VCaP (cell line): ENCODE measurements around the gene POGLUT3.

Source experiments
- H3K27ac ChIP-seq: fragments of 450-650 bp; 2 replicates; pipeline ENCODE4 v1.5.1; 2017
- CTCF ChIP-seq: fragments of 450-650 bp; conservative IDR thresholded peaks from 2 replicates; pipeline ENCODE4 v1.5.1; 2017; ENCODE audit warnings: mild to moderate bottlenecking, moderate library complexity

POGLUT3 gene

GRCh38 chr11:108498046-108498815, at the start of gene POGLUT3:
POGLUT3 (minus strand) TSS chr11:108498384; CDS start chr11:108498366, 18 bp downstream.
- TF ChIP-seq CTCF = peak; percentile 16; the same call in 1 of the 2 replicates

DNA sequence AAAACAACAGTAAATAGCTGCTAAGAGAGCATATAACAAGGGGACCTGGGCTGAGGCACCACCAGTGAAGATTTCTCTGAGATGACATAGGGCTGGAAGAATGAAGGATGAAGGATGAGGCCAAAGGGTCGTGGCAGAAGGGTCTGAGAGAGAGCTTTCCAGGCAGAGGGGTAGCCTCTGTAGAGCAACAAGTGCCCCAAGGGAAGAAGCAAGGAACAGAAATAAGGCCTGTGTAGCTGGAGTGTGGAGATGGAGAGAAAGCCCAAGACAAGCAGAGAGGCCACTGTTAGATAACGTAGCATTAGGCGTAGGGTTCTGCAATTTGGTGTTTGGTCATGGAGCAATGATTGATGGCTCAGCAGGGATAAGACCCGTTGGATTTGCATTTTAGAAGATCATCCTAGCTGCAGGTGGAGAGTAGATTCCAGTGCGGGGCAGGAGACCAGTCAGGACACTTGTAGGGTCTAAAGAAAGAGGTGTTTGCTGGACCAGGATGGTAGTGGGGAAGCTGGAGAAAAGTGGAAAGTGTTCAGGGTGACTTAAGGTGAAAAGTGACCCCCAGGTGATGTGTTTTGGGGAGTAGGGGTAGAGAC, 47.8 kb upstream of the POGLUT3 start:
- H3K27ac ChIP-seq = no peak overlapping the region
- no peak for TF ChIP-seq CTCF

More at GRCh38 chr11:108498046-108498815, at the start of gene POGLUT3:
- peak within 1 kb of the TSS; percentile 93 for H3K27ac ChIP-seq

DNA sequence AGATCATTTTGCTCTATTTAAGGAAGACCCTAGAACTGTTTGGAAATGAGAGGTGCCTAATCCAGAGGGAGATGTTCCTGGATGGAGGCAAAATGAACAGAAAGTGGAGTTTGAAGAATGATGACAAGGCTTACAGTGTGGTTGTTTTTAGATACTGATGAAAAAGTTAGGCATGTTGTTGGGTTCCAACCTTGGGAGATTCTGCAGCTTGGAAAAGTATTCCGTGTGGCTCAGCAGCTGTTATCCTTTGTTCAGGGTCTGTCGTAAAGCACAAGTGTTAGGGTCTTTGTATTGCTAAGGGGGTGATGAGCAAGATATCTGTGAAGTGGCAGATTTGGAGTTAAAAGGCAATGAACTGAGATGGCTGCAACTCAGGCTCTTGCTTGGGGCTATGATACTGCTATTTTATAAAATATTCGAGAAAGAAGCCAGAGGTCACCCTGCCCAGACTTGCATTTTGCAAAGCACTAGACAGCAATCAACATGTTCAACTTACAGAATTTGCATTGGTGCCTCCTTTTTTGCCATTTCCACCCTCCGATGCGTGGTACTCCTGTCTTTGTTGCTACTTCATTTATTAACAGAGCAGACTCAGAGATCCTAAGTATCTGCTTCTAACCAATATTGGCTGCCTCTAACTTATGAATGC, 45.3 kb upstream of the POGLUT3 start:
- no peak overlapping the region for H3K27ac ChIP-seq
- no peak for TF ChIP-seq CTCF

DNA sequence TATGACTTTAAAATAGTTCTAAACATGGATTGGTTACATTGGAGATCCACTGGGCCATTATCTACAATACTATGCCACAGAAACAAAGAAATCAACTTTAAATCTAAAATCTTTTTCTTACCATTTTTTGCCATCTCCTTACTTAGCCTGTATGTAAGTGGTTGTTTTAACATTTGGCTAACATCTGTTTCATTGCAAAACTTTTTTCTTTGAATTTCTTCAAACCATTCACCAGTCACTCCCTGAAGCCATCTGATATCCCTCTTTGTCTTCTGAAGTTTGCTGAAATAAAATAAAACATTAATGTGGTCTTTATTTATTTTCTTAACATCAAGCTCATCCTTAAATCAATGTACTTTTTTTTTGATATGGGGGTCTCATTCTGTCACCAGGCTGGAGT, 43.3 kb upstream of the POGLUT3 start:
- H3K27ac ChIP-seq = no peak overlapping the region
- TF ChIP-seq CTCF = no peak

- no peak for TF ChIP-seq CTCF
- no peak overlapping the region for H3K27ac ChIP-seq
Measured at GRCh38 chr11:108538502-108538901, 40.3 kb upstream of the POGLUT3 start.

DNA sequence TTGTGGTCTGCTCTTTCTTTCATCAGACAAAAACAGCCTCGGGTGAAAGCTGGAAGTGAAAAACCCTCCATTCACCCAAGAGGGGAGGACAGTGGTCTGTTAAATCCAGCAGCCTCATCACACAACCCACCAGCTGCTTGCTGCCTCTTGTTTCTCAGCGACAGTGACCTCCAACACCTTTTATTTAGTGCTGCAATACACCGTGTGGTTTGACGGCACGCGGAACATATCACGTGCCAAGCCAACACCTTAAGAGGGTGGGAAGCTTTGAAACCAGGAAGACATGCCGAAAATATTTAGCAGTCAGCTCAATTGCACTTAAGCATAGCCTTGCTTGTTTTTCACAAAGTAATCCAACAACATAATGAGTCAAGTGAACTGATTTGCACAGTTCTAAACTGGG, 39.8 kb upstream of the POGLUT3 start:
- H3K27ac ChIP-seq = no peak overlapping the region
- no peak for TF ChIP-seq CTCF

GRCh38 chr11:108536783-108537182, 38.6 kb upstream of the POGLUT3 start:
- H3K27ac ChIP-seq = no peak overlapping the region
- no peak for TF ChIP-seq CTCF
